Stimulated activated effector memory CD8-positive, alpha-beta T cell treated with anti-CD3 and anti-CD28 coated beads, Interleukin-12 subunit alpha, Interleukin-12 subunit beta, amount 100 ng/mL, for 72 hours (primary cell): Measurements from ENCODE around the gene ANK3.
"Not testable (repeated sequence)": the region's sequence is repeated elsewhere in the genome, so short reads cannot be mapped to it uniquely, and the experiment has no call there.

Experiments used
- ATAC-seq: fragments of 150-1000 bp; cut with Tn5 transposase; 2 replicates; pipeline ENCODE4 v1.10.0; 2021
- DNase-seq, 2 donors: peaks; one replicate each; pipeline ENCODE4 v3.0.0; 2021 to 2022; ENCODE audit warnings: low spot score in 2 of 2
- H3K27ac Mint-ChIP-seq: one replicate; pipeline ENCODE4 v1.8.0; 2022; ENCODE audit warnings: mild to moderate bottlenecking, mixed read lengths
- H3K36me3 Mint-ChIP-seq: one replicate; pipeline ENCODE4 v1.8.0; 2022; ENCODE audit warnings: mild to moderate bottlenecking, mixed read lengths
- H3K4me1 Mint-ChIP-seq: one replicate; pipeline ENCODE4 v1.8.0; 2022; ENCODE audit warnings: mixed read lengths
- H3K4me3 Mint-ChIP-seq: one replicate; pipeline ENCODE4 v1.8.0; 2022; ENCODE audit warnings: mild to moderate bottlenecking, mixed read lengths
- H3K9me3 Mint-ChIP-seq: one replicate; pipeline ENCODE4 v1.8.0; 2022; ENCODE audit warnings: mixed read lengths

Gene ANK3

DNA sequence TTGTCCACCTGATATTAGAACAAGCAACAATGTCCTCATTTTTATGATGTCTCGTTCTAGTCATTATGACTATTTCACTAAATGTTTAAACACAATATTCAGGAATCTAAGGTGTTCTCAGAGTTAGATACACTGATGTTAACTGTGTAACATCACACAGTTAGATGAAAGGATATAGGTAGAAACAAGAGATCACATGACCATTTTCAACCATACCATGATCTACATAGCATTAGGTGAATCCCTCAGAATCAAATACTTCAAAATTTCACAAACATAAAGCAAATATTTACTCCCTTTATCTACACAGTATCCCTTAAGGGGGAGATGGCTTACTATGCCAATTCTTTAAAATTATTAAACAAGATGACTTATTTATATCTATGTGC lies 90.3 kb downstream of the ANK3 start:
- no peak overlapping the region for H3K27ac Mint-ChIP-seq
- H3K4me3 Mint-ChIP-seq = no peak overlapping the region
- no peaks in the 10 kb centered on the region for H3K4me1 Mint-ChIP-seq
- ATAC-seq (no peak), DNase-seq (no peak)
- H3K9me3 Mint-ChIP-seq = no peaks in the 10 kb centered on the region
- H3K36me3 Mint-ChIP-seq = no peaks in the 10 kb centered on the region

- Mint-ChIP-seq H3K27ac (no peak overlapping the region), H3K4me3 (no peak overlapping the region), H3K36me3 (no peaks in the 10 kb centered on the region), H3K9me3 (no peaks in the 10 kb centered on the region), H3K4me1 (no peaks in the 10 kb centered on the region)
- no peak for DNase-seq
- no peak for ATAC-seq
Observed at GRCh38 chr10:60298408-60299389, 91.0 kb downstream of the ANK3 start.

GRCh38 chr10:60296073-60296472 lies 93.6 kb downstream of the ANK3 start:
- Mint-ChIP-seq H3K27ac (no peak overlapping the region), H3K9me3 (no peaks in the 10 kb centered on the region), H3K4me1 (no peaks in the 10 kb centered on the region), H3K4me3 (no peak overlapping the region), H3K36me3 (no peaks in the 10 kb centered on the region)
- ATAC-seq = no peak
- DNase-seq = no peak

DNA sequence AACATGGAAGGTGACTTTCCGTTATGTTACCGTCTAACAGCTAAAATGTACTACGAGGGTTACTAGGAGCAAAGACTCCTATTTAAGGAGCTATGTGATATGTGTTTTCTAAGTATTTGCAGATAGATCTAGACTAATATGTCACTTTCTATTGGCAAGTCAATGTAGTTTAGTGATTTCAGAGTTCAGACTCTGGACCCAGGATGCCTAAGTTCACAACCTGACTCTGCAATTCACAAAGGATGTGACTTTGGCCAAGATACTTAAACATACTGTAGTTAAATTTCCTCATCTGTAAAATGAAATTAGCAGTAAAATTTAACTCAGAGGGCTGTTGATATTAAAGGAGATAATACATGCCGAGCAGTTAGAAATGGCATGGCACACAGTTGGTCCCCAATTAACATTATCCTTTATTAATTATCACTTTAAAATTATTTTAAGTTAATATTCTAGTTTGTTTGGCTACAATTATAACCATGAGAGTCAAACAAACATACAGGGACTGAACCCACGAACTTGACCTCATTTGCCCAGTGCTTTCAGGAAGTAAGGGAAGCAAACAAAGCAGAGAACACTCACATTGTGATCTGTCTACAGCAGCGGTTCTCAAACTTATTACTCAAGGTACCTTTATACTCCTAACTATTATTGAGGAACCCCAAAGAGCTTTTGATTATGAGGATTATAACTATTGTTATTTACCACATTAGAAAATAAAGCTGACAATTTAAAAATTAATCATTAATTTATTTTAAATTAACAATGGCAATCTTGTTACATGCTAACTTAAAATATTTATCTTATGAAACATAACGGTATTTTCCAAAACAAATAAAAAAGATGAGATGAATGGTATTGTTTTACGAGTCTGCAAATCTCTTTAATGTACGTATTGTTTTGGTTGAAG lies 94.4 kb downstream of the ANK3 start:
- Mint-ChIP-seq H3K4me3 (no peak overlapping the region), H3K9me3 (no peaks in the 10 kb centered on the region), H3K27ac (no peak overlapping the region), H3K4me1 (no peaks in the 10 kb centered on the region), H3K36me3 (no peaks in the 10 kb centered on the region)
- no peak for ATAC-seq
- DNase-seq = no peak

DNA sequence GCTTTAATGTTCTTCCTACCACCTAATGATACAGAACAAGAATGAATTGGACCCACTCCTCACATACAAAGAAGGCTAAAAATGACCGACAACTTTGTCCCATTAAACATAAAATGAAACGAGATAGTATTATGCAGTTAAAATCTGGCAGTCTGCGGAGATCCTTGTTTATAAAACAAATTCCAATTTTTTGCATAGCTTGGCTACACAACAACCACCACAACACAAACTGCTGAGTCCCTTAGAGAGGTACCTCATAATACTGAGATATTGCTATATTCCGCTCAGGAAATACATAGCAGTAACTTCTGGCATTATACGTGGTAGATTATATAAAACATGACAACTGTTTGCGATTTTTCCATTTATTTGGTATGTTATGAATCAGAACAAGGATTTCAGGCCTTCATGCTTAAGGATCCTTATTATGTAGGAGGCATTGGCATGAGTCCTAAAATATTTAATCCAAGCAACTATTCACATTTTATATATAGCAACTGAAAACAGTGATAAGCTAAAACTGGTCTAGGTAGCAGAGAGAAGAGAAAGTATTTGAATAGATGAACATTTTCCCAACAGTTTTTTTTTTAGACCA lies 96.0 kb downstream of the ANK3 start:
- no peaks in the 10 kb centered on the region for H3K4me1 Mint-ChIP-seq
- H3K9me3 Mint-ChIP-seq = no peaks in the 10 kb centered on the region
- no peak for ATAC-seq
- H3K27ac Mint-ChIP-seq = no peak overlapping the region
- H3K36me3 Mint-ChIP-seq = no peaks in the 10 kb centered on the region
- DNase-seq = no peak
- H3K4me3 Mint-ChIP-seq = no peak overlapping the region

DNA sequence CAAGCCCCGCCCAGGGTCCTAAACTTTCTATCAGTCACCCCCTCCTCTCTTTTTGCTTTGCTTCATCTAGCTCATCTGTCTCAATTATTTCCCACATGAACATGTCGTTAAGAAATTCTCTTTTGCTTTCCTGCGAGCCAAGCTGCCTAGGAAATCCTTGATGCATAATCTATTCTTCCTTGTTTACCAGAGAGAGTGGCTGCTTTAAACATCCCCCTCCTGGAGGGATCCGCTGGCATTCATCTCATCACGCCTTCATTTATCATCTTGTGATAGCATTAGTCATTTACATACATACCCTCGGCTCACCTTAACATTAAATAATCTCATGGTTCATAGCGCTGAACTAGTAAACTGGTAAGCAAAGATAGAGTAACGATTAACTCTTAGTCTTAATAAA lies 96.7 kb downstream of the ANK3 start:
- H3K36me3 Mint-ChIP-seq = no peaks in the 10 kb centered on the region
- no peaks in the 10 kb centered on the region for H3K9me3 Mint-ChIP-seq
- H3K27ac Mint-ChIP-seq = no peak overlapping the region
- H3K4me3 Mint-ChIP-seq = no peak overlapping the region
- H3K4me1 Mint-ChIP-seq = peaks cover 6% of the 10 kb centered on the region
- ATAC-seq (no peak), DNase-seq (no peak)

DNA sequence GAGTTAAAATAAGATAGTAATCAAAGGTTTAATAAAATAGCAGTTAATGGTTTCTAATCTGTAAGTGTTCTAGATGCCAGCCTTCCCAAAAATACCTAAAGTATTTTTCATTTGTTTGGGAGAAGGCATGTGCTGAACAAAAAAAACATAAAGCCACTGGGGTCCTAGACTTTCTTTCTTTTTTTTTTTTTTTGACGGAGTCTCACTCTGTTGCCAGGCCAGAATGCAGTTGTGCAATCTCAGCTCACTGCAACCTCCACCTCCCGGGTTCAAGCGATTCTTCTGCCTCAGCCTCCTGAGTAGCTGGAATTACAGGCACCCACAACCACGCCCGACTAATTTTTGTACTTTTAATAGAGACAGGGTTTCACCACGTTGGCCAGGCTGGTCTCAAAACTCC lies 97.1 kb downstream of the ANK3 start:
- not testable (repeated sequence) for H3K27ac Mint-ChIP-seq, H3K4me1 Mint-ChIP-seq, DNase-seq, H3K9me3 Mint-ChIP-seq, H3K4me3 Mint-ChIP-seq, H3K36me3 Mint-ChIP-seq, ATAC-seq

DNA sequence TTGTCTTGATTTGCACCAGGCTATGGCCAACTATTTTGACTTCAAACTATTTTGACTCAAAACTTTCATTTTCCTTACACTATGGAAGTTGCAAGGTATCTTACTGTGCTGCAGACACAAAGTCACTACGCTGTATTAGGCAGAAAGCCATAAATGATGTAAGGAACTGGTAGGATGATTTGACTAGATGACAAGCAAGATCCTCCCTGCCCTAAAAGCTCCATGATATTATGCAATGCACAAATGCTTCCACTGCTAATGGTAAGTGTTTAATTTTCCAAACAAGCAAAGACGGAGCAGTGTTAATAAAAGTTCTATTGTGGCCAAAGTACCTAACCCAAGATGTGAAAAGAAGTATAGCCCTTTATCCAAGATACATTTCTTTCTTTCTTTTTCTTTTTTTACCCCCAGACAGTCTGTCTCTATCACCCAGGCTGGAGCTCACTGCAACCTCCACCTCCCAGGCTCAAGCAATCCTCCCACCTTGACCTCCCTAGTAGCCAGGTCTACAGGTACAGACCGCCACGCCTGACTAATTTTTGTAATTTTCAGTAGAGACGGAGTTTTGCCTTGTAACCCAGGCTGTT lies 98.2 kb downstream of the ANK3 start:
- H3K36me3 Mint-ChIP-seq = no peaks in the 10 kb centered on the region
- peaks cover 6% of the 10 kb centered on the region for H3K4me1 Mint-ChIP-seq
- H3K9me3 Mint-ChIP-seq = no peaks in the 10 kb centered on the region
- no peak overlapping the region for H3K4me3 Mint-ChIP-seq
- ATAC-seq (no peak), DNase-seq (no peak)
- H3K27ac Mint-ChIP-seq = no peak overlapping the region

DNA sequence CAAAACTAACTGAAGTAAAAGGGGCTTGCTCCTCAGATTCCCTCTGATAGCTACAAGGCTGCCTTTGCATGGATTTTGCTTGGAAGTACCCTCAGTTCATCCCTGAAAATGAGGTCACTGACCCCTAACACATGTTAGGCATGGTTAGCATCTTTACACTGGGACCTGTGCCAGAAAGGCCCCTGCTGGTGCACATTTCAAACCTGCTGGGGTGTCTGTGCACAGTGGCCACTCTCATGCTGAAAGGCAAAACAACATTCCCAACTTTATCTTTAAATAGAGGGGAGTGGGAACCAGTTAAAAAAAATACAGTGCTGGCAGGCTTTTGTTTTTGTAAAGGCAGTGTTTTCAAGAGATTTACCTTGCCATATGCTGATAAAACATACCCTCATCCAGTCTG lies 99.1 kb downstream of the ANK3 start:
- Mint-ChIP-seq H3K4me3 (no peak overlapping the region), H3K9me3 (no peaks in the 10 kb centered on the region), H3K36me3 (no peaks in the 10 kb centered on the region), H3K27ac (no peak overlapping the region), H3K4me1 (peaks cover 6% of the 10 kb centered on the region)
- no peak for ATAC-seq
- DNase-seq = no peak

DNA sequence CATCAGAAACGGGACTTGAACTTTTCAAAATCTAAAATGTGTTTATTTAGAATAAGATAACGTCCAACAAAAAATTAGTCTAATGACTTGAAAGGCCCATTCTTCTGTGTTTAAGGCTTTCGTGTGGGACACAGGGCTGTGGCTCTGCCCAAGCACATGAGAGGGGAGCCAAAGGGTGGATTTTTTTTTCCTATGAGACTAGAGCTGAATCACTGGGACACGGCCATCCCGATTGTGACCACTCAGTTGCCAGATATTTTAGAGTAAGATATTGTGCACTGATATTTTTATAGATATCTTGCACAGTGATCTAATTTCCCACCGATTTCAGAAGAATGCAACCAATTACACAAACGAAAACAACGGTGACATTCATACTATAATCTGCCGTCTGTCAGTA lies 99.9 kb downstream of the ANK3 start:
- Mint-ChIP-seq H3K36me3 (no peaks in the 10 kb centered on the region), H3K27ac (no peak overlapping the region), H3K4me1 (peaks cover 6% of the 10 kb centered on the region), H3K4me3 (no peak overlapping the region), H3K9me3 (no peaks in the 10 kb centered on the region)
- no peak for ATAC-seq
- DNase-seq = no peak

DNA sequence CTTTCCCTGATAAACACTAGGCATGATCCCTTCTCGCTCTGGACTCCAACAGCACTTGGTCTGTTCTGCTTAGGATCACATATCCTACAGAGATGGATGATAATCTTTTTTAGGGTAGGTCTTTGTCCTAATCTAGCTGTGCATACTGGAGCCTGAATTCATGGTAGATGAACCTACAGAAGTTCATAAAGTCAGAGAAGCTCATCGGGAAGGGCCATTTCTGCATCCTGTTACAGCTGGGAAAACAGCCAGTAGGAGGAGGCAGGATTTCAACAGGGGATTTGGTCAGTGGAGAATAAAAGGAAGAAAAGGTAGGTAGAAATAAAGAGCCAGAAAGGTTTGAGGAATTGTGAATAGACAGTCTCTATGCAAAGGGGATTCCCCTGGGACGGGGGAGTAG lies 101.4 kb downstream of the ANK3 start:
- Mint-ChIP-seq H3K4me1 (peaks cover 6% of the 10 kb centered on the region), H3K9me3 (no peaks in the 10 kb centered on the region), H3K27ac (no peak overlapping the region), H3K4me3 (no peak overlapping the region), H3K36me3 (no peaks in the 10 kb centered on the region)
- DNase-seq (no peak), ATAC-seq (no peak)

DNA sequence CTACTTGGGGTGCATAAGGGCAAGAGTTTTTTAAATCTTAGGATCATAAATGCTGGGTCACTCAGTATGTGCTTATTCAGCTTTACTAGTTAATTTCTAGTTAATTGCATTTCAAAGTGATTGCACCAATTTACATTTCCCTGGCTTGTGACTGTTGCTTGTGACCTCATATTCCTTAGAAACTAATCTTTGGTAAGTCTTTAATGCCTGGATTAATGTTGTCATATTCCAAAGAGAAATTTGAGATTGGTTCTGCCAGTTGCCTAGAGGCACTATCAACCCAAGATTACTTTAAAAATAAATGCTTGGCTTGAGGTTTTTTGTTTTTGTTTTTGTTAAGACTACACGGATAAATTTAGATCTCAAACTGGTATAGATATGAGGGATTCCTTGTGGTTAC lies 103.1 kb downstream of the ANK3 start:
- Mint-ChIP-seq H3K4me3 (no peak overlapping the region), H3K4me1 (peaks cover 6% of the 10 kb centered on the region), H3K36me3 (no peaks in the 10 kb centered on the region), H3K27ac (no peak overlapping the region), H3K9me3 (no peaks in the 10 kb centered on the region)
- ATAC-seq = no peak
- no peak for DNase-seq

GRCh38 chr10:60283397-60283796 lies 106.3 kb downstream of the ANK3 start:
- peaks cover 18% of the 10 kb centered on the region for H3K36me3 Mint-ChIP-seq
- no peaks in the 10 kb centered on the region for H3K9me3 Mint-ChIP-seq
- DNase-seq (no peak), ATAC-seq (no peak)
- H3K4me1 Mint-ChIP-seq = peaks cover 4% of the 10 kb centered on the region
- H3K27ac Mint-ChIP-seq = no peak overlapping the region
- H3K4me3 Mint-ChIP-seq = no peak overlapping the region

GRCh38 chr10:60282771-60283353 lies 106.8 kb downstream of the ANK3 start:
- ATAC-seq = no peak
- H3K4me3 Mint-ChIP-seq = no peak overlapping the region

More at GRCh38 chr10:60282771-60283353, 106.8 kb downstream of the ANK3 start:
- Mint-ChIP-seq H3K9me3 (no peaks in the 10 kb centered on the region), H3K4me1 (no peaks in the 10 kb centered on the region), H3K36me3 (peaks cover 23% of the 10 kb centered on the region), H3K27ac (no peak overlapping the region)
- DNase-seq = no peak
